ENCODE data around the gene CD86. TPM values are rescaled to one million over a fixed set of nuclear protein-coding genes. Genes with fewer than 3 reads are reported as not detected.

CD86 gene
- total and polyA plus RNA-seq, 9 of the 15 experiments (the other 6 are each of a cell fraction or from before 2014, with no cell fraction given) = 0.16 TPM; not detected in 8

DNA sequence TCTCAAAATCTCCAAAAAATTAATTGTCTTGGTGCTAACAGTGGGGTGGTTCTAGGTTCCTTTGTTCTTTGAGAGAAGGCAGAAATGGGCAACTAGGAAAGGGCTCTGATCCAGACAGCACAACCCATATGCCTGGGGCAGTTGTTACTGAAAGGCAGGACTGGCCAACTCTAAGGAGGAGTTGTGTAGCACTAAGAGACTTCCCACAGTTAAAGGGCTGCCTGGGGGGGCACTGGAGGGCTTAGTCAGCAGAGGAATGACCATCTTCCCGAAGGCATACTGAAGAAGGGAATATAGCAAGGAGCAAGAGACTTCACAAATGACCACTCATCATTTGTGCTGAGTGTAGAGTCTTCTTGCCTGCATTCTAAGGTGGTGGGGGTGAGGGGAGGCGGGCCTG lies 48.9 kb upstream of the CD86 start:
- no peak for TF ChIP-seq NBN (IDR thresholded peaks at IDR 0.05; ENCODE audit: low read depth)
- TF ChIP-seq PTTG1 (tag; IDR thresholded peaks at IDR 0.05; ENCODE audit: low read depth) = no peak
- no peak for TF ChIP-seq ZNF134 (CRISPR knock-in tag; conservative IDR thresholded peaks at IDR 0.05)
- no peak for TF ChIP-seq ZNF764 (CRISPR knock-in tag; IDR thresholded peaks at IDR 0.05; ENCODE audit: low read depth)
- in situ Hi-C loops (cut with MboI) (no loop called here), intact Hi-C loops (cut with micrococcal nuclease) (no loop called here)
- ATAC-seq (no peak), DNase-seq (ENCODE audit: extremely low read depth in 1 of 4, low spot score in 3 of 4) (no peak), FAIRE-seq (no peak)
- ChIA-PET POLR2A (no interaction called here), CTCF (ENCODE audit: low intra/inter-chr PET ratio) (no interaction called here)
- no peaks in the 10 kb centered on the region; a peak in 1 of 5 replicates for H3K4me1 ChIP-seq (replicated peaks in 1 of 2; ENCODE audit: control insufficient read depth in 2 of 2, insufficient read depth in 2 of 2, low read length in 2 of 2)
- H2AFZ ChIP-seq (ENCODE audit: low read depth, low read length) = no peak overlapping the region
- no peaks in the 10 kb centered on the region for H3K36me3 ChIP-seq (ENCODE audit: control insufficient read depth, insufficient read depth, low read length)
- peaks cover 0 to 7% of the 10 kb centered on the region in 2 experiments; a peak in 2 of 5 replicates for H3K27me3 ChIP-seq (ENCODE audit: control insufficient read depth in 2 of 2, insufficient read depth in 2 of 2, low read length in 2 of 2)
- no peak overlapping the region for H3K4me2 ChIP-seq (ENCODE audit: insufficient read depth, low read length)
- BruUV-seq (replicated peaks) = no TSS peak
- WGBS (ENCODE audit: insufficient coverage, low coverage, missing lambda C conversion rate) = 11% methylated on average over 2 of the region's 2 CpGs
- no peaks in the 10 kb centered on the region for H3K79me2 ChIP-seq (ENCODE audit: control insufficient read depth, insufficient read depth, low read length)
- H3K9ac ChIP-seq (ENCODE audit: insufficient read depth in 1 of 2, low read depth in 2 of 2, low read length in 2 of 2) = no peak overlapping the region
- H3K9me1 ChIP-seq (ENCODE audit: control insufficient read depth, insufficient read depth, low read length) = no peaks in the 10 kb centered on the region
- no peaks in the 10 kb centered on the region for H4K20me1 ChIP-seq (replicated peaks; ENCODE audit: control insufficient read depth, insufficient read depth, low read length)
- H3K4me3 ChIP-seq = no peak overlapping the region
- H3K27ac ChIP-seq (ENCODE audit: extremely low read depth, low read depth, low read length) = no peak overlapping the region
- H3K9me3 ChIP-seq (replicated peaks; ENCODE audit: control insufficient read depth, insufficient read depth, low read depth, low read length) = no peaks in the 10 kb centered on the region

DNA sequence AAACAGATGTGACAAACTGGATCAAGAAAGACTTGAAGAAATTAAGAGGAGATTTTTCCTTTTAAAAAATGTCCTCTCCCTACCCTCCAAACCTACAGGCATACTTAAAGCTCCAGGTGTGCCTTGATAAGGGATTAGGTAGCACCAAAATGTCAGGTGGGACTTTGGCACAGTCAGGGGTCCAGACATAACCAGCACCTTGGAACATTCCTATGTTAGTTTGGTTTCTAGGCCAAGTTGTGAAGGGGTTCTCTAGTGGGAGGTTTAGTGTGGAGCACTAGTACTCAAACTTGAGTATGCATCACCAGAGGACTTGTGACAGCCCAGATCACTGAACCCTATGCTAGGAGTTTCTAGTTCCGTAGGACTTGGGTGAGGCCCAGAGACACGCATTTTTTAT lies 47.0 kb upstream of the CD86 start:
- H3K4me1 ChIP-seq (replicated peaks in 1 of 2; ENCODE audit: control insufficient read depth in 2 of 2, insufficient read depth in 2 of 2, low read length in 2 of 2) = no peaks in the 10 kb centered on the region; a peak in 1 of 5 replicates
- ATAC-seq (no peak), DNase-seq (ENCODE audit: extremely low read depth in 1 of 4, low spot score in 3 of 4) (no peak), FAIRE-seq (no peak)
- no peaks in the 10 kb centered on the region for H3K79me2 ChIP-seq (ENCODE audit: control insufficient read depth, insufficient read depth, low read length)
- H2AFZ ChIP-seq (ENCODE audit: low read depth, low read length) = no peak overlapping the region
- BruUV-seq (replicated peaks) = no TSS peak
- ChIA-PET POLR2A (no interaction called here), CTCF (ENCODE audit: low intra/inter-chr PET ratio) (no interaction called here)
- no peak overlapping the region for H3K9ac ChIP-seq (ENCODE audit: insufficient read depth in 1 of 2, low read depth in 2 of 2, low read length in 2 of 2)
- no peak overlapping the region for H3K4me2 ChIP-seq (ENCODE audit: insufficient read depth, low read length)
- peaks cover 0 to 9% of the 10 kb centered on the region in 2 experiments; a peak in 2 of 5 replicates for H3K27me3 ChIP-seq (ENCODE audit: control insufficient read depth in 2 of 2, insufficient read depth in 2 of 2, low read length in 2 of 2)
- TF ChIP-seq, protein P1, sequence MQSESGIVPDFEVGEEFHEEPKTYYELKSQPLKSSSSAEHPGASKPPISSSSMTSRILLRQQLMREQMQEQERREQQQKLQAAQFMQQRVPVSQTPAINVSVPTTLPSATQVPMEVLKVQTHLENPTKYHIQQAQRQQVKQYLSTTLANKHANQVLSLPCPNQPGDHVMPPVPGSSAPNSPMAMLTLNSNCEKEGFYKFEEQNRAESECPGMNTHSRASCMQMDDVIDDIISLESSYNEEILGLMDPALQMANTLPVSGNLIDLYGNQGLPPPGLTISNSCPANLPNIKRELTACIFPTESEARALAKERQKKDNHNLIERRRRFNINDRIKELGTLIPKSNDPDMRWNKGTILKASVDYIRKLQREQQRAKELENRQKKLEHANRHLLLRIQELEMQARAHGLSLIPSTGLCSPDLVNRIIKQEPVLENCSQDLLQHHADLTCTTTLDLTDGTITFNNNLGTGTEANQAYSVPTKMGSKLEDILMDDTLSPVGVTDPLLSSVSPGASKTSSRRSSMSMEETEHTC (IDR thresholded peaks at IDR 0.05) = no peak
- TF ChIP-seq, protein P2, sequence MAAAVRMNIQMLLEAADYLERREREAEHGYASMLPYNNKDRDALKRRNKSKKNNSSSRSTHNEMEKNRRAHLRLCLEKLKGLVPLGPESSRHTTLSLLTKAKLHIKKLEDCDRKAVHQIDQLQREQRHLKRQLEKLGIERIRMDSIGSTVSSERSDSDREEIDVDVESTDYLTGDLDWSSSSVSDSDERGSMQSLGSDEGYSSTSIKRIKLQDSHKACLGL (CRISPR knock-in tag; IDR thresholded peaks at IDR 0.05; ENCODE audit: borderline replicate concordance, poor library complexity, severe bottlenecking) = no peak
- TF ChIP-seq NR1H2 (CRISPR knock-in tag; IDR thresholded peaks at IDR 0.05) (no peak), POLR3A (IDR thresholded peaks at IDR 0.05; ENCODE audit: borderline replicate concordance, extremely low read depth, insufficient read depth, insufficient read length) (no peak), PHB2 (IDR thresholded peaks at IDR 0.05; ENCODE audit: low read depth) (no peak), ZNF707 (CRISPR knock-in tag; conservative IDR thresholded peaks at IDR 0.05) (no peak), TRIM28 (IDR thresholded peaks at IDR 0.05) (no peak)
- no peaks in the 10 kb centered on the region for H4K20me1 ChIP-seq (replicated peaks; ENCODE audit: control insufficient read depth, insufficient read depth, low read length)
- H3K36me3 ChIP-seq (ENCODE audit: control insufficient read depth, insufficient read depth, low read length) = no peaks in the 10 kb centered on the region
- intact Hi-C loops (cut with micrococcal nuclease) (no loop called here), in situ Hi-C loops (cut with MboI) (no loop called here)
- 0% methylated on average over 1 of the region's 2 CpGs for WGBS (ENCODE audit: insufficient coverage, low coverage, missing lambda C conversion rate)
- no peak overlapping the region for H3K27ac ChIP-seq (ENCODE audit: extremely low read depth, low read depth, low read length)
- H3K9me1 ChIP-seq (ENCODE audit: control insufficient read depth, insufficient read depth, low read length) = no peaks in the 10 kb centered on the region
- H3K4me3 ChIP-seq = no peak overlapping the region
- no peaks in the 10 kb centered on the region for H3K9me3 ChIP-seq (replicated peaks; ENCODE audit: control insufficient read depth, insufficient read depth, low read depth, low read length)
